ENCODE results near the gene EYS. TPM values are rescaled to one million over a fixed set of nuclear protein-coding genes. Genes with fewer than 3 reads are reported as not detected.

The EYS gene
- total and polyA plus RNA-seq, 2 experiments from 2014 or later, result 0.04 TPM; not detected in 1

- Histone ChIP-seq H3K79me2 (ENCODE audit: insufficient read depth) (no peaks in the 10 kb centered on the region), H3K4me1 (ENCODE audit: insufficient read depth) (no peaks in the 10 kb centered on the region), H3K9me3 (ENCODE audit: low read depth) (no peaks in the 10 kb centered on the region), H3K9me2 (ENCODE audit: insufficient read depth) (no peaks in the 10 kb centered on the region), H3K9ac (no peak overlapping the region), H3F3A (ENCODE audit: insufficient read depth) (no peaks in the 10 kb centered on the region), H3K27me3 (replicated peaks; ENCODE audit: insufficient read depth) (no peaks in the 10 kb centered on the region), H3K27ac (no peak overlapping the region), H3K36me3 (ENCODE audit: low read depth) (no peaks in the 10 kb centered on the region), H4K20me1 (ENCODE audit: insufficient read depth) (no peaks in the 10 kb centered on the region), H3K4me2 (ENCODE audit: unreplicated experiment) (no peak overlapping the region), H3K4me3 (no peak overlapping the region), H2AFZ (no peak overlapping the region)
- WGBS, 2 experiments (ENCODE audit: low coverage in 1 of 2, low lambda C conversion rate in 2 of 2, missing lambda C conversion rate in 2 of 2), result 95 to 97% methylated on average over 1 of the region's 1 CpG
- TF ChIP-seq EZH2phosphoT487 (IDR thresholded peaks at IDR 0.05; ENCODE audit: insufficient read depth, low read depth) (no peak), EZH2 (IDR thresholded peaks at IDR 0.05; ENCODE audit: insufficient read depth, poor library complexity, severe bottlenecking) (no peak)
- no peak for DNase-seq
- in situ Hi-C loops (cut with MboI), result loop anchor here (25.0 kb wide), 1 partner anchor 471 kb away; the partner anchor contains the start of gene LGSN
Observed at GRCh38 chr6:63783096-63783495, 1923.9 kb downstream of the EYS start.

GRCh38 chr6:63774961-63775360, 1932.1 kb downstream of the EYS start:
- peak; percentile 24 for DNase-seq
- no peaks in the 10 kb centered on the region for H3K36me3 ChIP-seq (ENCODE audit: low read depth)
- no peaks in the 10 kb centered on the region for H3K27me3 ChIP-seq (replicated peaks; ENCODE audit: insufficient read depth)
- TF ChIP-seq EZH2 (IDR thresholded peaks at IDR 0.05; ENCODE audit: insufficient read depth, poor library complexity, severe bottlenecking) (no peak), EZH2phosphoT487 (IDR thresholded peaks at IDR 0.05; ENCODE audit: insufficient read depth, low read depth) (no peak)
- H3K9ac ChIP-seq, result 0 out of 2 replicates have a peak overlapping the region, but pooled peaks have one; percentile 1
- H3K4me2 ChIP-seq (ENCODE audit: unreplicated experiment), result no peak overlapping the region
- peak overlapping the region; percentile 43 for H2AFZ ChIP-seq
- no peaks in the 10 kb centered on the region for H3K79me2 ChIP-seq (ENCODE audit: insufficient read depth)
- no peak overlapping the region for H3K4me3 ChIP-seq
- H3K9me2 ChIP-seq (ENCODE audit: insufficient read depth), result no peaks in the 10 kb centered on the region
- WGBS, 2 experiments (ENCODE audit: low coverage in 1 of 2, low lambda C conversion rate in 2 of 2, missing lambda C conversion rate in 2 of 2), result 22% methylated on average over 1 of the region's 1 CpG
- H3K4me1 ChIP-seq (ENCODE audit: insufficient read depth), result peaks cover 22% of the 10 kb centered on the region
- H4K20me1 ChIP-seq (ENCODE audit: insufficient read depth), result no peaks in the 10 kb centered on the region
- H3K27ac ChIP-seq, result no peak overlapping the region
- H3F3A ChIP-seq (ENCODE audit: insufficient read depth), result peaks cover 10% of the 10 kb centered on the region; the same call in 1 of the 2 replicates
- no peaks in the 10 kb centered on the region for H3K9me3 ChIP-seq (ENCODE audit: low read depth)
- in situ Hi-C loops (cut with MboI), result loop anchor here (25.0 kb wide), 1 partner anchor 463 kb away; the partner anchor contains the start of gene LGSN

- TF ChIP-seq EZH2 (IDR thresholded peaks at IDR 0.05; ENCODE audit: insufficient read depth, poor library complexity, severe bottlenecking) (no peak), EZH2phosphoT487 (IDR thresholded peaks at IDR 0.05; ENCODE audit: insufficient read depth, low read depth) (no peak)
- Histone ChIP-seq H3F3A (ENCODE audit: insufficient read depth) (peaks cover 10% of the 10 kb centered on the region; the same call in 1 of the 2 replicates), H3K9me2 (ENCODE audit: insufficient read depth) (no peaks in the 10 kb centered on the region), H3K27ac (no peak overlapping the region), H3K4me1 (ENCODE audit: insufficient read depth) (peaks cover 22% of the 10 kb centered on the region), H4K20me1 (ENCODE audit: insufficient read depth) (no peaks in the 10 kb centered on the region), H2AFZ (no peak overlapping the region), H3K4me2 (ENCODE audit: unreplicated experiment) (no peak overlapping the region), H3K79me2 (ENCODE audit: insufficient read depth) (no peaks in the 10 kb centered on the region), H3K9me3 (ENCODE audit: low read depth) (no peaks in the 10 kb centered on the region), H3K27me3 (replicated peaks; ENCODE audit: insufficient read depth) (no peaks in the 10 kb centered on the region), H3K36me3 (ENCODE audit: low read depth) (no peaks in the 10 kb centered on the region), H3K4me3 (no peak overlapping the region), H3K9ac (no peak overlapping the region)
- DNase-seq, result no peak
- in situ Hi-C loops (cut with MboI), result no loop called here
- WGBS, 2 experiments (ENCODE audit: low coverage in 1 of 2, low lambda C conversion rate in 2 of 2, missing lambda C conversion rate in 2 of 2), result 96 to 100% methylated on average over 2 of the region's 2 CpGs
Observed at GRCh38 chr6:63773200-63773599, 1933.8 kb downstream of the EYS start.

GRCh38 chr6:63765828-63766227, 1941.2 kb downstream of the EYS start:
- TF ChIP-seq EZH2phosphoT487 (IDR thresholded peaks at IDR 0.05; ENCODE audit: insufficient read depth, low read depth) (no peak), EZH2 (IDR thresholded peaks at IDR 0.05; ENCODE audit: insufficient read depth, poor library complexity, severe bottlenecking) (no peak)
- Histone ChIP-seq H3K4me2 (ENCODE audit: unreplicated experiment) (no peak overlapping the region), H3K4me1 (ENCODE audit: insufficient read depth) (no peaks in the 10 kb centered on the region), H3F3A (ENCODE audit: insufficient read depth) (no peaks in the 10 kb centered on the region), H2AFZ (no peak overlapping the region), H3K9me3 (ENCODE audit: low read depth) (no peaks in the 10 kb centered on the region), H3K79me2 (ENCODE audit: insufficient read depth) (no peaks in the 10 kb centered on the region), H3K36me3 (ENCODE audit: low read depth) (no peaks in the 10 kb centered on the region), H3K4me3 (no peak overlapping the region), H3K9me2 (ENCODE audit: insufficient read depth) (no peaks in the 10 kb centered on the region), H3K27me3 (replicated peaks; ENCODE audit: insufficient read depth) (no peaks in the 10 kb centered on the region), H3K27ac (no peak overlapping the region), H4K20me1 (ENCODE audit: insufficient read depth) (no peaks in the 10 kb centered on the region), H3K9ac (no peak overlapping the region)
- no peak for DNase-seq
- in situ Hi-C loops (cut with MboI), result no loop called here
- WGBS, 2 experiments (ENCODE audit: low coverage in 1 of 2, low lambda C conversion rate in 2 of 2, missing lambda C conversion rate in 2 of 2), result 85 to 92% methylated on average over 2 of the region's 2 CpGs

All from GM23248 (cell line).